Activated T-helper 17 cell treated with anti-CD3 and anti-CD28 coated beads, Interleukin-2, amount 50 U/mL, for 72 hours (primary cell): ENCODE measurements around the gene WNT2. TPM values are rescaled to one million over a fixed set of nuclear protein-coding genes. Genes with fewer than 3 reads are reported as not detected.

ENCODE experiments used
- ATAC-seq: fragments of 150-1000 bp; cut with Tn5 transposase; replicated peaks from 2 replicates; pipeline ENCODE4 v1.10.0; 2021; ENCODE audit warnings: mild to moderate bottlenecking, moderate library complexity
- H3K27ac Mint-ChIP-seq: one replicate; pipeline ENCODE4 v1.8.0; 2022; ENCODE audit warnings: mixed read lengths
- H3K27me3 Mint-ChIP-seq: one replicate; pipeline ENCODE4 v1.8.0; 2022; ENCODE audit warnings: mixed read lengths
- H3K36me3 Mint-ChIP-seq: one replicate; pipeline ENCODE4 v1.8.0; 2022; ENCODE audit warnings: low read depth, mild to moderate bottlenecking, mixed read lengths
- H3K4me1 Mint-ChIP-seq: one replicate; pipeline ENCODE4 v1.8.0; 2022; ENCODE audit warnings: mixed read lengths
- H3K4me3 Mint-ChIP-seq: one replicate; pipeline ENCODE4 v1.8.0; 2022; ENCODE audit warnings: mild to moderate bottlenecking, mixed read lengths
- H3K9me3 Mint-ChIP-seq: one replicate; pipeline ENCODE4 v1.8.0; 2022; ENCODE audit warnings: mixed read lengths
- total RNA-seq, 2 donors: library from RNA; stranded (reverse); gene quantifications; one replicate each; pipeline ENCODE4 v1.2.3, GENCODE V29; 2022

Gene WNT2
- not detected for total RNA-seq

DNA sequence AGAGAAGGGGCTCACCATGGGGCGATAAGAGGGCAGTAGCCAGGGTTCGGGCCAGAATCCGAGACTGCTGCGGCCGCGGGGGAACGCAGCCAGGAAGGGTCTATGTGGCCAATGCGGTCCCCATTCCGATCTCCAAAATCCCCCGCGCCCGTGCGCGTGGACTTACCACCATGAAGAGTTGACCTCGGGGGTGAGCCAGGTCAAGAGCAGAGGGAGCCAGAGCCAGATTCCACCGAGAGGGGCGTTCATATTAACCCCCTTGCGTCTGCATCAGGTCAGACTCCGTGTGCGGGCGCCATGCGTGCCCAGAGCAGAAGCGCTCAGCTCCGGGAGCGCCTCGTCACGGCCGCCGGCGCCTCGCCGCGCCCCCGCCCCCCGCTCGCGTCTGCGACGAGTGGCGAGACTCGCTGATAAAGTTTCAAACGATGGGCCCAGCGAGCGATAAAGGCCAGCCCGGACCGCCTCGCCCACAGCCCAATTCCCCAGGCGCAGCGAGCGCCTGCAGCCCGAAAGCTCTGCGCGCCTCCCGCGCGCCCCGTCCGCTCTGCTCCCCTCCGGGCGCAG lies at the start of gene WNT2:
Gene WNT2 (minus strand): TSS at position 318 of the 564 bp plus-strand sequence. CDS start 69 bp downstream, at position 249.
- no peaks in the 10 kb centered on the region for H3K36me3 Mint-ChIP-seq
- no peaks in the 10 kb centered on the region for H3K4me1 Mint-ChIP-seq
- no peak within 1 kb of the TSS for H3K27ac Mint-ChIP-seq
- no peak within 1 kb of the TSS for H3K4me3 Mint-ChIP-seq
- H3K9me3 Mint-ChIP-seq: no peaks in the 10 kb centered on the region
- ATAC-seq: no peak
- peaks cover 52% of the 10 kb centered on the region for H3K27me3 Mint-ChIP-seq

DNA sequence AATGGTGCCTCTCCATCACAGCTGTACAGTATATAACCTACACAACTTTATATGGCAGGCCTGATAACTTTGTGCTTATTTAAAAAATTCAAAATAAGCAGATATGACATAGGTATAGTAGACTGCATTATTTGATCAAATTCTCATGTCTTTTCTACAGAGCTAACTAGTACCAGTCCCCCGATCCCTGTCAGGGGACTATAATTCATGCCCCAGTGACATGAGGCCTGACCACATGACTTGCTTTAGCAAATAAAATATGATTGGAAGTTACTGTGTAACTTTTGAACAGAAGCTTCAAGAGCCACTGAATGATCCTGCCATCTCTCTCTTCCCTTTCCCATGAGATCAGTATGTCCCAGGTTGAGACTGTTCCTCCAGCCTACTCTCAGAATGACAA lies 49.2 kb upstream of the WNT2 start:
- ATAC-seq: no peak
- Mint-ChIP-seq H3K4me1 (no peaks in the 10 kb centered on the region), H3K9me3 (no peaks in the 10 kb centered on the region), H3K4me3 (no peak overlapping the region), H3K27me3 (no peaks in the 10 kb centered on the region), H3K36me3 (no peaks in the 10 kb centered on the region), H3K27ac (no peak overlapping the region)

DNA sequence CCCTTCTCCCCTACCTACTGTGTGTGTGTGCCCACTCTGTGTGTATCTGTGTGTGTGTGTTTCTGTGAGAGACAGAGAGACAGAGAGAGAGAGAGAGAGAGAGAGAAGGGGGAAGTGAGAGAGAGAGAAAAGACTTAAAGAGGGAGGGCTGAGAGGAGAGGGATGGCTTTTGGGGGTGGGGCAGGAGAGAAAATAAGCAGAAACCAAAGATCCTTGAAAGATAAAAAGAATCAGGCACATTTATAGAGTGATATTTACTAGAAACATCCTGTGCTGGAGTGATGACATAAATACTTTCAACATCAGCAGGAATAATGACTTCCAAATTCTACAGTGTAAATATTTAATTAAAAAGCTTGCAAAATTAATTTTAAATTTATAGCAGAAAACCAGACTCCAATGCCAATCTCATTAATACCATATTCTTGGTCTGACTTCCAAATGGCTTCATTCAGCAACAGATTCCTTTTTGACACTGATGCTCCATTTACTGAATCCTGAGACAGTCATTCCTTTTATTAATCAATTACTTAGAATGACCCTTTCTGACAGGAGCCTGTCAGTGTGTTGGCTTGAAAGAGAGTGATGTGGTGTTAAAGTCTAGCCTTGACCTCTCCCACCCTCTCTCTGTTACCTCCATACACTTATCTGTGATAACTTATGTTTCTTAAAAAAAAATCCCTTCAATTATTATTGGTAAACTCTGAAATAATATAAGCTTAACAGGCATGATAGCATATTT lies 41.7 kb upstream of the WNT2 start:
- Mint-ChIP-seq H3K36me3 (no peaks in the 10 kb centered on the region), H3K27me3 (no peaks in the 10 kb centered on the region), H3K4me1 (no peaks in the 10 kb centered on the region), H3K9me3 (no peaks in the 10 kb centered on the region), H3K27ac (no peak overlapping the region), H3K4me3 (no peak overlapping the region)
- no peak for ATAC-seq

DNA sequence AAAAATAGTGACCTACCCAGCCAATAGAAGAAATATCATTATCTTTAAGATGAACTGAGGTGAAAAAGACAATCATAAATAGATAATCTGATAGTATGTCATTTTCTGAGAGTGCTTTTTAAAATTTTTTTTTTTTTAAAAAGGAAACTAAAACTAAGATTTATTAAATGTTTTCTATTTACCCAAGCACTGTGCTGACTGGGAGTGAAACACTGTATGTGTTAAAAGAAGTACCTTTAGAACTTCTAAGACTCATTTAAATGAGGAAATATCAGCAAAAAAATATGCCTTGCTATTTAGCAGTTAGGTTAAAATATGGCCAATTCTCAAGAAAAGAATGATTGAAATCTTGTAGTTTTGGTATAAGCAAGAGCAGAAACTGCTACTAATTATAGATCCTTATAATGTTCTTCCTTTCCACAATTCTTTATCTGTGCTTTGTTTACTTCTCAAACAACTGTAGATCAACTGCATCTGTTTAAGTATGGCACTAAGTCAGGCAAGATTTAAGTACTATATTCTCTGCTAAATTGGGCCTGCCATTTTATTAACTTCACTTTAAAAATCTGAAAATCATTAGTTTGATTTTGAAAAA lies 39.5 kb upstream of the WNT2 start:
- H3K36me3 Mint-ChIP-seq: no peaks in the 10 kb centered on the region

DNA sequence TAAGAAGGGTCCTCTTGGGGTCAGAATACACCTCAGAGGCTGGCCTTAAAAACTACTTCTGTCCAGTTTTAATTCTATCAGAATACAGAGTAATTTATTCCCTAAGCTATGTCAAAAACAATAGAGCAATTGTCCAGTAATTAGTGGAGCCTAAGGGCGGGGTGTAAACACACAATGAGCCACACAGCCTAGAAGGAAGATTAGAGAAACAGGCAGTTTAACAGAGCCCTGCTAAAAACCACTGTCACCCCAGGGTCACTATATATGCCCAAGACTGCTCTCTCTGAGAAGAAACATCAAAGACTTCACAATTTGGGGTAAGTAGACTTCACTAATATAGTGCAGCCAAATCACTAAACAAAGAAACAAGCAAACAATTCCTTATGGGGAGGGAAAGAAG lies 27.2 kb upstream of the WNT2 start:
- no peak overlapping the region for H3K27ac Mint-ChIP-seq
- H3K4me1 Mint-ChIP-seq: no peaks in the 10 kb centered on the region
- peaks cover 9% of the 10 kb centered on the region for H3K27me3 Mint-ChIP-seq
- no peak overlapping the region for H3K4me3 Mint-ChIP-seq
- H3K36me3 Mint-ChIP-seq: no peaks in the 10 kb centered on the region
- ATAC-seq: no peak
- peaks cover 4% of the 10 kb centered on the region for H3K9me3 Mint-ChIP-seq

More for the DNA sequence above, 39.5 kb upstream of the WNT2 start:
- Mint-ChIP-seq H3K9me3 (no peaks in the 10 kb centered on the region), H3K4me3 (no peak overlapping the region), H3K4me1 (no peaks in the 10 kb centered on the region), H3K27ac (no peak overlapping the region), H3K27me3 (no peaks in the 10 kb centered on the region)
- no peak for ATAC-seq

DNA sequence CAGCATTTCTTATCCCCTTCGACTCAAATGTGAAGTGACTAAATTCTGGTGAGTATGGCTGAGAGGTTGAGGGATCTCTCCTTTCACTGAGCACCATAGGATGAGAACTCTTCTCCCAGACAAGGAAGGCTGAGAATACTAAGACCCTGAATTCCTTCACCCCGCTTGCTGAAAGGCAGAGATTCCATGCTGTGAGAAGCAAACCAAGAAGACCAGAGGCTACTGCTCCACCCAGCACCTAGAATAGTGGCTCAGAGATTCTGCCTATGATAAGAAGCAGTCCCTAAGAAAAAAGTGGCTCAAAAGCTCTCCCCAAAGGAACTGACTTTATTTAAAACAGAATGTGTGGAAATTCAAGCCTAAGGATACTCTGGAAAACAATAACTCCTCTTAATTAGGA lies 26.7 kb upstream of the WNT2 start:
- peaks cover 4% of the 10 kb centered on the region for H3K9me3 Mint-ChIP-seq
- H3K27me3 Mint-ChIP-seq: peaks cover 9% of the 10 kb centered on the region
- no peak for ATAC-seq
- no peaks in the 10 kb centered on the region for H3K4me1 Mint-ChIP-seq
- H3K4me3 Mint-ChIP-seq: no peak overlapping the region
- H3K27ac Mint-ChIP-seq: no peak overlapping the region
- no peaks in the 10 kb centered on the region for H3K36me3 Mint-ChIP-seq

DNA sequence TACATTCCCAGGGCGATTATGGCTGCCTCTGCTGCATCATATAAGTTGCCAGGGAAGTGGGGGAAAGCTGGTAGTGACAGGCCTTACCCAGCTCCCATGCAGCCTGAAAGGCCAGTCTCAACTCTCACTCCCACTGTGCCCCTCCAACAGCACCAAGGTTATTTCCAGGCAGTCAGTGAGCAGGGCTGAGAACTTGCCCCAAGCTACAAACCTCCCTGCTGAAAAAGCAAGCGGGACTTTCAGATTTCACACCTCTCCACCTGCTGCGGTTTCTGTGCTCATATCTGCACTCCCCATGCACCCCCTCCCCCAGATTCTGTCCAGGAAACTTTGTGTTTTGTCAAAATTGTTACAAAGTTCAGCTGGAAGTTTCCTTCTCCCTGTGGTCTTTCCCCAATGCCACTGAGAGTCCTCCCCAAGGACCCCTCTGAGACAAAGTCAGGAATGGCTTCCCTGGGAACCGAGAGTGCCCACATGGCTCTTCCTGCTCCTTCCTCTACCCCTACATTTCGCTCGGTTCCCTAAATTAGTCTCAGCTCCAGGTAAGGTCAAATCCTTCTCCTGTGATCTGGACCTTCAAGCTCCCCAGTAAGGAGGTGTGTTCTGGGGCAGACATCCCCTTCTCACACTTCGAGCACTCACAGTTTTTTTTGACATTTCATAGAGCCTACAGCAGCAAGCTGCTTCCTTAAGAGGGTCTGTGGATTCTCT lies 25.3 kb upstream of the WNT2 start:
- no peak overlapping the region for H3K27ac Mint-ChIP-seq
- no peaks in the 10 kb centered on the region for H3K4me1 Mint-ChIP-seq
- no peak overlapping the region for H3K4me3 Mint-ChIP-seq
- peaks cover 4% of the 10 kb centered on the region for H3K9me3 Mint-ChIP-seq
- ATAC-seq: no peak
- no peaks in the 10 kb centered on the region for H3K36me3 Mint-ChIP-seq
- peaks cover 9% of the 10 kb centered on the region for H3K27me3 Mint-ChIP-seq

DNA sequence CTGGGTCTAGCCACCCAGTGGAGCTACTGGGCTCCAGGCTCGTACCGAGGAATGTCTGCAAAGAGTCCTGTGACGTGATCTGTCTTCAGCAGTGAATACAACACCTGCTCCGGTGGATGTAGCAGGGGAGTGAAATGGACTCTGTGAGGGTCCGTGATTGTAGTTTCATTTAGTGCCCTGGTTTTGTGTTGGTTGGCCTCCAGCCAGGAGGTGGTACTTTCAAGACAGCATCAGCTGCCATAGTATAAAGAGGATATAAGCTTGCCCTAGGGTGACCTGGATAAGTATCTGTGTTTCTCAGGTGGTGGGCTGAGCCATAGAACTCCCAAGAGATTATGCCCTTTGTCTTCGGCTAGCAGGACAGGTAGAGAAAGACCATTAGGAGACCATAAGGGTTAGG lies 24.6 kb upstream of the WNT2 start:
- no peaks in the 10 kb centered on the region for H3K4me1 Mint-ChIP-seq
- H3K27ac Mint-ChIP-seq: no peak overlapping the region
- no peaks in the 10 kb centered on the region for H3K36me3 Mint-ChIP-seq
- H3K9me3 Mint-ChIP-seq: peaks cover 4% of the 10 kb centered on the region
- ATAC-seq: no peak
- H3K27me3 Mint-ChIP-seq: peaks cover 9% of the 10 kb centered on the region
- H3K4me3 Mint-ChIP-seq: no peak overlapping the region

DNA sequence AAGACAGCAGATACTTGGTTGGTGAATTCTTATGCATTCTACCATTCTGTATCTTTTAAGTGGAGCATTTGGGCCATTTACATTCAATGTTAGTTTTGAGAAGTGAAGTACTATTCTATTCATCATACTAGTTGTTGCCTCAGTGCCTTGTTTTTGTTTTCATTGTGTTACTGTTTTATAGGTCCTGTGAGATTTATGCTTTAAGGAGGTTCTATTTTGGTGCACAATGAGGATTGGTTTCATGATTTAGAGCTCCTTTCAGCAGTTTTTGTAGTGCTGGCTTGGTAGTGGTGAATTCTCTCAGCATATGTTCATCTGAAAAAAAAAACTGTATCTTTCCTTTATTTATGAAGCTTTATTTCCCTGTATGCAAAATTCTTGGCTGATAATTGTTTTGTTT lies 23.3 kb upstream of the WNT2 start:
- no peaks in the 10 kb centered on the region for H3K36me3 Mint-ChIP-seq
- H3K27ac Mint-ChIP-seq: no peak overlapping the region
- peaks cover 4% of the 10 kb centered on the region for H3K9me3 Mint-ChIP-seq
- ATAC-seq: no peak
- H3K27me3 Mint-ChIP-seq: peaks cover 9% of the 10 kb centered on the region
- no peak overlapping the region for H3K4me3 Mint-ChIP-seq
- H3K4me1 Mint-ChIP-seq: no peaks in the 10 kb centered on the region

DNA sequence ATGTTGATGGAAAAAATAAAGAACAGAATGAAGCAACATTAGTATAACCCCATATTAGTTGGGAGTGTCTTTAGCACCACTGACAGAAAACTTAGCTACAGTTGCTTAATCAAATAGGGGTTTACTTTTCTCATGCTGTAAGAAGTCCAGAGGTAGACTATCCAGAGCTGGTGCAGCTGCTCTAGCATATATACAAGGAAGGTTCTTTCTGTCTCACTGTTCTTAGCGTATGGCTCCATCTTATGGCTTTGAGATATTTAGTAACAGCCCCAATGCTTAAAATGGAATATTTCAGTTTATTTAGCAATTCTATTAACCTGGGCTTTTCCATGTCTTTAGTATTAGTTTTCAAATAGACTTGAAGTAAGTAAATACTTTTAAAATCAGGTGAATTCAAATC lies 15.2 kb upstream of the WNT2 start:
- H3K4me3 Mint-ChIP-seq: no peak overlapping the region
- no peaks in the 10 kb centered on the region for H3K27me3 Mint-ChIP-seq
- ATAC-seq: no peak
- no peaks in the 10 kb centered on the region for H3K9me3 Mint-ChIP-seq
- no peaks in the 10 kb centered on the region for H3K36me3 Mint-ChIP-seq
- no peaks in the 10 kb centered on the region for H3K4me1 Mint-ChIP-seq
- no peak overlapping the region for H3K27ac Mint-ChIP-seq

DNA sequence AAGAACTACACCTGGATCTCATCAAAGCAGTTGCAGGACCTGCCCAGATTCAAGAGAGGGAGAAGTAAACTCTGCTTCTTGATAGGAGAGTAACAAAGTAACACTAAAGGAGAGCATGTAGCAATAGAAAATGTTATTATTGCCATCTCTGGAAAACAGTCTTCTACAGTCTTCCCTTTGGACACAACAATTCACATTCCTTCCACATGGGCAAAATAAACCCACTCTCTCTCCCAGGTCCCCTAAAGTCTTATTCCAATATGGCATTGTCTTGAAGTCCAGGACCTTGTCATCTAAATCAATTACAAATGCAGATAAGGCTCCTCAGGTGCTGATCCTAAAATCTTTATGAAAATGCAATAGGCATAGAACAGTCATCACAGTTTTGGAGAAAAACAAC lies 10.3 kb upstream of the WNT2 start:
- no peak overlapping the region for H3K27ac Mint-ChIP-seq
- H3K4me1 Mint-ChIP-seq: no peaks in the 10 kb centered on the region
- peaks cover 4% of the 10 kb centered on the region for H3K27me3 Mint-ChIP-seq
- no peak for ATAC-seq
- no peak overlapping the region for H3K4me3 Mint-ChIP-seq
- H3K9me3 Mint-ChIP-seq: peaks cover 6% of the 10 kb centered on the region
- no peaks in the 10 kb centered on the region for H3K36me3 Mint-ChIP-seq

DNA sequence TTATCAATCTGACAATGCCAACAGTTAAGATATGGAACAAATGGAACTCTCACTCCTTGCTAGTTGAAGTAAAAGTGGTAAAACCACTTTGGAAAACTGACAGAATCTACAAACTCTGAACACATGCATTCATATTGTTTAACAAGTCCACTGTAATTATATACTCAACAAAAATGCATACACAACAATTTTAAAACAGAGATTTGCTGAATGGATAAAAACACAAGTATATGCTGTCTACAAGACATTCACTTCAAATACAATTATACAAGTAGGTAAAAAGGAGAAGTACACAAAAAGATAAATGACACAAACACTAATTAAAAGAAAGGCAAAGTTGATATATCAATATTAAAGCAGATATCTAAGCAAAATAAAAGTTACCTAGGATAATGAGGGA lies 9.2 kb upstream of the WNT2 start:
- H3K27me3 Mint-ChIP-seq: peaks cover 10% of the 10 kb centered on the region
- no peak for ATAC-seq
- H3K36me3 Mint-ChIP-seq: no peaks in the 10 kb centered on the region
- no peak overlapping the region for H3K27ac Mint-ChIP-seq
- H3K4me3 Mint-ChIP-seq: no peak overlapping the region
- peaks cover 6% of the 10 kb centered on the region for H3K9me3 Mint-ChIP-seq
- no peaks in the 10 kb centered on the region for H3K4me1 Mint-ChIP-seq

DNA sequence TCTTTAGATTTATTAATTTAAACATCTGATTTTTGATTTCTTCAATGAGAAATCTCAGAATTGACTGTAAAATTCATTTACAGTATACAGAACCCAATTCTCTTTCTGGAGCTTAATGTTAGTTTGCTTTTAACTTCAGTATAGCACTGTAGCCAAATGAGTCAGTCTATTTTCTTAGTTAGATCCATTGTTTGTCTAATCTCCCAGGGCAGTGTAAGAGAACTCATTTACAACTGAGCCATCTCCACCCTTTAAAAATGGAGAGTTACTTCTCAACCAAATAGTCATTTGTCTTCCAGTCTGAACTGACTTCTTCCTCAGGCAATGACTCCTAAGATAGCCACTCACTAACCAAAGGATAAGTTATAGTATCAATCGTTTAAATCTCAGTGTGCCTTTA lies 3.0 kb upstream of the WNT2 start:
- no peak for ATAC-seq
- no peaks in the 10 kb centered on the region for H3K4me1 Mint-ChIP-seq
- H3K36me3 Mint-ChIP-seq: no peaks in the 10 kb centered on the region
- peaks cover 49% of the 10 kb centered on the region for H3K27me3 Mint-ChIP-seq
- peaks cover 3% of the 10 kb centered on the region for H3K9me3 Mint-ChIP-seq
- H3K27ac Mint-ChIP-seq: no peak overlapping the region
- no peak overlapping the region for H3K4me3 Mint-ChIP-seq

DNA sequence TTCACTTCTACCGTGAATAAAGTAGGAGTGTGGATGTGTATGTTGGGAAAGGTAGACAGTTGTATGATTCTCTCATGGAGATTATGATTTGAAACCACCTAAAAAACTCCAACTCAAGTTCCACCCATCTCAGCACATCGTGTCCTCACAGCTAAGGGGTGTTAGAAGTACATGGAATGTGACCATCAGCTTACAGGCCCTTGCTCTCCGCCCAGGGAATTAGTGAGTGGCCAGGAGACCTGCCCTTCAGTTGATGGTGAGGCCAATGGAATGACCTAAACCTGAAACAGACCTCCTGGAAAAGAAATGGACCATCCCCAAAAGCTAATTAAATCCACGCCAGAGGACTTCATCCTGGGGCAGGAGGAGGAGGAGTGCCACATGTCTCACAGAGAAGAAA lies 2.1 kb upstream of the WNT2 start:
- no peak overlapping the region for H3K27ac Mint-ChIP-seq
- peaks cover 56% of the 10 kb centered on the region for H3K27me3 Mint-ChIP-seq
- H3K9me3 Mint-ChIP-seq: no peaks in the 10 kb centered on the region
- H3K36me3 Mint-ChIP-seq: no peaks in the 10 kb centered on the region
- no peak for ATAC-seq
- no peaks in the 10 kb centered on the region for H3K4me1 Mint-ChIP-seq
- H3K4me3 Mint-ChIP-seq: no peak overlapping the region
